CD4-positive, alpha-beta T cell (primary cell): ENCODE results near the gene DCT. TPM values are rescaled to one million over a fixed set of nuclear protein-coding genes. Genes with fewer than 3 reads are reported as not detected.

Experiments used
- ATAC-seq: fragments of 200-7000 bp; cut with Tn5 transposase; one replicate; pipeline ENCODE4 v1.10.0; 2022; ENCODE audit warnings: mild to moderate bottlenecking; ENCODE audit not compliant: poor library complexity
- CTCF ChIA-PET: fragments of 350-600 bp; sonication (Branson Sonifier 250); formaldehyde crosslinking; loops from one replicate; lab custom pipeline; 2021; ENCODE audit warnings: antibody characterized with exemption, inconsistent platforms; lab: Charles Lee
- POLR2A ChIA-PET: fragments of 350-600 bp; sonication (Branson Sonifier 250); formaldehyde crosslinking; loops from one replicate; lab custom pipeline; 2021; ENCODE audit warnings: antibody characterized with exemption, inconsistent platforms; lab: Charles Lee
- DNase-seq, 14 experiments: peaks; one replicate each; pipeline ENCODE4 v3.0.0-alpha.2; 2013 to 2020; ENCODE audit warnings: mixed read lengths in 2 of 14
- H3K27ac ChIP-seq, 2 donors: one replicate each; pipeline versions ENCODE4 v1.5.1 to v1.7.0; 2013; ENCODE audit warnings: low read length in 2 of 2, low read depth in 1 of 2, mild to moderate bottlenecking in 1 of 2
- H3K27me3 ChIP-seq, 2 experiments: 1 replicate in 1 of 2; 2 replicates in 1 of 2; pipeline versions ENCODE4 v1.6.1 to v1.7.0; 2013; ENCODE audit warnings: low read length in 2 of 2, control low read depth in 1 of 2, mild to moderate bottlenecking in 1 of 2, moderate library complexity in 1 of 2; ENCODE audit not compliant: insufficient read depth in 2 of 2, control insufficient read depth in 1 of 2
- H3K36me3 ChIP-seq: one replicate; pipeline ENCODE4 v1.6.1; 2013; ENCODE audit warnings: low read length, control low read depth; ENCODE audit not compliant: insufficient read depth
- H3K4me1 ChIP-seq: one replicate; pipeline ENCODE4 v1.6.1; 2013; ENCODE audit warnings: low read length, control low read depth; ENCODE audit not compliant: insufficient read depth
- H3K4me3 ChIP-seq: one replicate; pipeline ENCODE4 v1.5.1; 2013; ENCODE audit warnings: mild to moderate bottlenecking, low read length, moderate library complexity
- H3K9me3 ChIP-seq, 2 experiments: 1 replicate in 1 of 2; 2 replicates in 1 of 2; pipeline versions ENCODE4 v1.6.1 to v1.7.0; 2013; ENCODE audit warnings: low read length in 2 of 2, mild to moderate bottlenecking in 2 of 2, control low read depth in 1 of 2, moderate library complexity in 1 of 2; ENCODE audit not compliant: control insufficient read depth in 1 of 2, insufficient read depth in 1 of 2
- H3K27ac Mint-ChIP-seq: one replicate; pipeline ENCODE4 v1.8.0; 2020; ENCODE audit warnings: mixed read lengths
- H3K27me3 Mint-ChIP-seq: one replicate; pipeline ENCODE4 v1.8.0; 2021; ENCODE audit warnings: mixed read lengths
- H3K36me3 Mint-ChIP-seq: one replicate; pipeline ENCODE4 v1.8.0; 2021; ENCODE audit warnings: low read depth, mixed read lengths
- H3K4me1 Mint-ChIP-seq: one replicate; pipeline ENCODE4 v1.8.0; 2021; ENCODE audit warnings: low read depth, mixed read lengths
- H3K4me3 Mint-ChIP-seq: one replicate; pipeline ENCODE4 v1.8.0; 2020; ENCODE audit warnings: mild to moderate bottlenecking, mixed read lengths
- H3K9me3 Mint-ChIP-seq: one replicate; pipeline ENCODE4 v1.8.0; 2020; ENCODE audit warnings: mixed read lengths
- intact Hi-C, 2 experiments: fragments of 100-400 bp; cut with DNase I in 1 of 2; cut with micrococcal nuclease in 1 of 2; formaldehyde crosslinking; loops; one replicate each; pipeline versions ENCODE4 v1.15.1 to v1.9.0; 2023 to 2025; cut with DNase I, micrococcal nuclease
- total RNA-seq, 174 experiments: library from RNA in 2 of 174; stranded (reverse) in 2 of 174; gene quantifications; one replicate each; pipeline ENCODE4 v1.2.3 and lab custom pipeline; 2021 to 2026
- TF ChIP-seq, protein P1 (sequence below): fragments of 200-600 bp; IDR thresholded peaks from one replicate; pipeline ENCODE4 v1.8.0; 2022; ENCODE audit warnings: antibody characterized with exemption, mild to moderate bottlenecking

The DCT gene
- total RNA-seq, 2 experiments from 2014 or later: 0.25 to 0.36 TPM

DNA sequence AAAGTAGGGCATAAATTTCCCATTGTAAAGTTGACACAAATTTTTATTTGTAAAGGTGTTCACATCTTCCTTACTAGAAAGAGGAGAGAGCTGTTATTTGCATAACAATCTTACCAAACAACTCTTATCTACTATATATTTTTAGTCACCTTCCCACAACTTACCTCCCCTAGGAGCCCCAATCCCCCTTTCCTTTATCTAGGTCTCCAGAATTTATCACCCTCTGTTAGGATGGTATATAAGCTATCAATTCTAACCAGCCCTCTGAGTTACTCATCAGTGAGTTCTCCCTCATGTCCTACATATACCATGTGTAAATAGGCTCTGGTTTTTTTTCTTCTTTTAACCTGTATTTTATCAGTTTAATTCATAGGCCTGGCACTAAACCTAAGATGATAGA is 62.2 kb downstream of the DCT start:
- no peak overlapping the region for H3K27ac Mint-ChIP-seq
- Histone ChIP-seq H3K9me3 (no peaks in the 10 kb centered on the region), H3K4me1 (peaks cover 2% of the 10 kb centered on the region), H3K4me3 (no peak overlapping the region), H3K27me3 (peaks cover 0 to 2% of the 10 kb centered on the region in 2 experiments), H3K36me3 (no peaks in the 10 kb centered on the region), H3K27ac (no peak overlapping the region)
- no peak overlapping the region for H3K4me3 Mint-ChIP-seq
- peaks cover 24% of the 10 kb centered on the region for H3K4me1 Mint-ChIP-seq
- peaks cover 18% of the 10 kb centered on the region for H3K27me3 Mint-ChIP-seq
- DNase-seq: no peak
- ATAC-seq: no peak
- H3K36me3 Mint-ChIP-seq: peaks cover 9% of the 10 kb centered on the region
- intact Hi-C loops: no loop called here
- TF ChIP-seq, protein P1, sequence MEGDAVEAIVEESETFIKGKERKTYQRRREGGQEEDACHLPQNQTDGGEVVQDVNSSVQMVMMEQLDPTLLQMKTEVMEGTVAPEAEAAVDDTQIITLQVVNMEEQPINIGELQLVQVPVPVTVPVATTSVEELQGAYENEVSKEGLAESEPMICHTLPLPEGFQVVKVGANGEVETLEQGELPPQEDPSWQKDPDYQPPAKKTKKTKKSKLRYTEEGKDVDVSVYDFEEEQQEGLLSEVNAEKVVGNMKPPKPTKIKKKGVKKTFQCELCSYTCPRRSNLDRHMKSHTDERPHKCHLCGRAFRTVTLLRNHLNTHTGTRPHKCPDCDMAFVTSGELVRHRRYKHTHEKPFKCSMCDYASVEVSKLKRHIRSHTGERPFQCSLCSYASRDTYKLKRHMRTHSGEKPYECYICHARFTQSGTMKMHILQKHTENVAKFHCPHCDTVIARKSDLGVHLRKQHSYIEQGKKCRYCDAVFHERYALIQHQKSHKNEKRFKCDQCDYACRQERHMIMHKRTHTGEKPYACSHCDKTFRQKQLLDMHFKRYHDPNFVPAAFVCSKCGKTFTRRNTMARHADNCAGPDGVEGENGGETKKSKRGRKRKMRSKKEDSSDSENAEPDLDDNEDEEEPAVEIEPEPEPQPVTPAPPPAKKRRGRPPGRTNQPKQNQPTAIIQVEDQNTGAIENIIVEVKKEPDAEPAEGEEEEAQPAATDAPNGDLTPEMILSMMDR: no peak
- peaks cover 11% of the 10 kb centered on the region for H3K9me3 Mint-ChIP-seq
- ChIA-PET CTCF (no interaction called here), POLR2A (no interaction called here)

DNA sequence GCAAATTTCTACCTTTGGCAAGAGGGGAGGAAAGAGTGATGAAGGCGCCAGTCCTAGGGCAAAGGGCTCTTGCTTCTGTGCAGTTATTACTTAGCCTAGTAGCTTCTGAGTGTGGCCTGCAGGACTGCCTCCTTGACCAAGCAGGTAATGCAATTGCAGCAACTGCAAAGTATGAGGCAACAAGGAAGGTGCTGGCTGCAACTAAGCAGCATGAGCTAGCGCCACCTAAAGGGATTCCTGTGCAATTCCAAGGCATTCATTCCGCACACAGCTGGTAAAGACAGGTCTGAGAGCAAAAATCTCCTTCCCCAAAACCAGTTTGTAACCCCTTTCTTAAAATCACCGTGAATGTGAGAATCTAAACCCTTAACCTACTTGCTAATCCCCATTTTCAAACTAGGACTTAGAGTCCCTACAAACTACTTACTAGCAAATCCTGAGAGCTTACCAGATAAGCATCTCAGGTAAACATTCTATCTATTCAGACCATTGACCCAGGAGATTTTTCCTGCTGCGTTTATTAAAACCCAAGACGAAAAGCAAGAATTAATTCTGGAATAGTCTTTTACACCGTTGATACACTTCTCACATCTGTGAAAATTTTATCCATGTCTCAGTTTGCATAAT is 62.9 kb downstream of the DCT start:
- CTCF ChIA-PET: no interaction called here
- ATAC-seq (no peak), DNase-seq (no peak)
- peaks cover 25% of the 10 kb centered on the region for H3K27me3 Mint-ChIP-seq
- Histone ChIP-seq H3K36me3 (no peaks in the 10 kb centered on the region), H3K9me3 (no peaks in the 10 kb centered on the region), H3K27ac (no peak overlapping the region), H3K27me3 (peaks cover 0 to 2% of the 10 kb centered on the region in 2 experiments), H3K4me1 (peaks cover 2% of the 10 kb centered on the region), H3K4me3 (no peak overlapping the region)
- intact Hi-C loops: no loop called here
- H3K27ac Mint-ChIP-seq: no peak overlapping the region
- H3K9me3 Mint-ChIP-seq: peaks cover 10% of the 10 kb centered on the region
- no peak overlapping the region for H3K4me3 Mint-ChIP-seq
- POLR2A ChIA-PET: no interaction called here
- peaks cover 9% of the 10 kb centered on the region for H3K36me3 Mint-ChIP-seq
- peaks cover 24% of the 10 kb centered on the region for H3K4me1 Mint-ChIP-seq
- TF ChIP-seq, protein P1: no peak

DNA sequence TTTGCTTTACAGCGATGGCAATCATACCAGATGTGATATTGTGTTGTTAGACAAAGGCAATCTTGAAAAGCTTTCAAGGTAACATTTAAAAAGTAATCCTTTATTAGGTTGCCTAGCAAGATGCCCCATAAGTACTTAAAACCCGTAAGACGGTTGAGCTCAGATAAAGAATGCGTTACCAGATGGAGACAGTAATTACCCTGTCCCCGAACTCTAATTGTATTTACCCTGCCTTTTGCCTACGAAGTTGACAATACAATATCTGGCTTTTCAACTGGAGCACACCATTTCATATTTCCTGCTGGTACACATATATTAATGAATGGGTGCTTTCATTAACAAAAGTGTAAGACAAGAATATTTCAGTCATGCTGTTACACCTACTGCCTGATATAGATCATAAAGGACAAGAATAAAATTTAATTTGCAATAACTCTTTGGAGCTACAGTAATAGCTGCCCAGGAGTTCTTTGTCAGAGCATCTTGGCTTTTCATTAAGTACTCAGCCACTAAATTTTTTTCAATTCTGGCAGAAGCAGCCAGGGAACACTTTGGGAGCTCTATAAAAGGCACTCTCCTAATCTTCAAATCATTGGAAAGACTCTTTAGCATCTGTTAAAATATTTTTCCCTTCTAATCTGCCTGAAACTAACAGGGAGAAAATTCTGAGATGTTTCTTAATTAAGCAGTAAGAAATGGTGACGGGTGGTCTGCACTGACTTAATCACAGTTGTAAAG is 63.8 kb downstream of the DCT start:
- intact Hi-C loops: no loop called here
- H3K9me3 Mint-ChIP-seq: peaks cover 9% of the 10 kb centered on the region
- no peak overlapping the region for H3K4me3 ChIP-seq
- peaks cover 9% of the 10 kb centered on the region for H3K36me3 Mint-ChIP-seq
- no peaks in the 10 kb centered on the region for H3K36me3 ChIP-seq
- ATAC-seq (no peak), DNase-seq (no peak)
- POLR2A ChIA-PET: no interaction called here
- CTCF ChIA-PET: interaction anchor here (0.7 kb wide), 1 partner anchor 9 kb away, joined by 3 read pairs; no protein-coding TSS in a partner anchor
- H3K9me3 ChIP-seq: no peaks in the 10 kb centered on the region
- no peak overlapping the region for H3K27ac Mint-ChIP-seq
- H3K4me1 Mint-ChIP-seq: peaks cover 24% of the 10 kb centered on the region
- H3K27me3 ChIP-seq: no peaks in the 10 kb centered on the region
- H3K27ac ChIP-seq: no peak overlapping the region
- TF ChIP-seq, protein P1: no peak
- H3K4me3 Mint-ChIP-seq: no peak overlapping the region
- peaks cover 28% of the 10 kb centered on the region for H3K27me3 Mint-ChIP-seq
- peaks cover 2% of the 10 kb centered on the region for H3K4me1 ChIP-seq
